NOMO-1 (cell line): Measurements from ENCODE around the gene CCDC148.

Source experiments
- DNase-seq, 2 experiments: peaks; one replicate each; lab custom pipeline; 2025; ENCODE audit not compliant: unreplicated experiment in 2 of 2; lab: John Stamatoyannopoulos, UW

The CCDC148 gene

GRCh38 chr2:158131919-158132566 lies 324.5 kb downstream of the CCDC148 start:
- DNase-seq: no peak

- no peak for DNase-seq
Measured at GRCh38 chr2:158131483-158131912, 325.1 kb downstream of the CCDC148 start.

- no peak for DNase-seq
Measured at GRCh38 chr2:158130832-158131473, 325.6 kb downstream of the CCDC148 start.

GRCh38 chr2:158129037-158129436 lies 327.5 kb downstream of the CCDC148 start:
- DNase-seq: no peak

GRCh38 chr2:158128168-158128973 lies 328.2 kb downstream of the CCDC148 start:
- no peak for DNase-seq

- DNase-seq: no peak
Measured at GRCh38 chr2:158127380-158127804, 329.2 kb downstream of the CCDC148 start.

- DNase-seq: no peak
Measured at GRCh38 chr2:158125756-158126498, 330.6 kb downstream of the CCDC148 start.

GRCh38 chr2:158124896-158125295 lies 331.7 kb downstream of the CCDC148 start:
- no peak for DNase-seq
